HG02885 (cell line): ENCODE measurements around the gene SBNO2.

Experiments used
- ATAC-seq: cut with Tn5 transposase; IDR thresholded peaks from one replicate; pipeline ENCODE4 v1.9.1; 2021; ENCODE audit warnings: mild to moderate bottlenecking; ENCODE audit not compliant: unreplicated experiment, poor library complexity

Gene SBNO2

DNA sequence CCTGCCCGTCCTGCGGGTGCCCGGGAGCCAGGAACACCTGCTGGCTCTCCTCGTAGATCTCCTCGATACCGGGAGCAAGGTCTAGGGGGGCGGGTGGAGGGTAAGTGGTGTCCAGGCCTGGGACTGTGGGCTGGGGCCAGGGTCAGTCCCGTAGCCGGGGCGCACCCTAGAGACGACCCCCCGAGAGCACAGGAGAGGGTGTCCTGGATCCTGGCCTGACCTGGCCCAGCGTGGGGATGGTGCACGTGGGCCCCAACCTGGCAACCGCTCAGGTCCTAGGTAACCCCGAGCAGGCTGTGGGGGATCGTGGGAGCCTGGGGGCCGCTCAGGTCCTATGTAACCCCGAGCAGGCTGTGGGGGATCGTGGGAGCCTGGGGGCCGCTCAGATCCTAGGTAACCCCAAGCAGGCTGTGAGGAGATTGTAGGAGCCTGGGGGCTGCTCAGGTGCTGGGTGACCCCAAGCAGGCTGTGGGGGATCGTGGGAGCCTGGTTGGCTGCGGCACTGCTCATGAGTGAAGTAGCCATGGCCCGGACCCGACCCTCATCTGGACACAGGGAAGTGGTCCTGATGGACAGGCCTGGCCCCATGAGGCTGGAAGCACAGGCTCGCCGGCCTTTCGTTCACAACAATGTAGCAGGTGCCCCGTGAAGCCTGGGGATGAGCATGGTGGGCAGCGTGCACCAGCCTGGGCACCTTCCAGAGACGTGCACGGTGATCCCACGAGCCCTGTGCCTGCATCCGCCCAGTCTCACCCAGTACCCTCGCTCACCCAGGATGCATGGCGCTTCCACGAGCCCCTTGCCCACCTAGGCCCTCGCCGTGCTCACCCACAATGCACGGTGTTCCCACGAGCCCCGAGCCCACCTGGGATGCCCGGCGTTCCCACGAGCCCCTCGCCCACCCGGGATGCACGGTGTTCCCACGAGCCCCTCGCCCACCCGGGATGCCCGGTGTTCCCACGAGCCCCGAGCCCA, 64.1 kb downstream of the SBNO2 start:
- ATAC-seq, result no peak

DNA sequence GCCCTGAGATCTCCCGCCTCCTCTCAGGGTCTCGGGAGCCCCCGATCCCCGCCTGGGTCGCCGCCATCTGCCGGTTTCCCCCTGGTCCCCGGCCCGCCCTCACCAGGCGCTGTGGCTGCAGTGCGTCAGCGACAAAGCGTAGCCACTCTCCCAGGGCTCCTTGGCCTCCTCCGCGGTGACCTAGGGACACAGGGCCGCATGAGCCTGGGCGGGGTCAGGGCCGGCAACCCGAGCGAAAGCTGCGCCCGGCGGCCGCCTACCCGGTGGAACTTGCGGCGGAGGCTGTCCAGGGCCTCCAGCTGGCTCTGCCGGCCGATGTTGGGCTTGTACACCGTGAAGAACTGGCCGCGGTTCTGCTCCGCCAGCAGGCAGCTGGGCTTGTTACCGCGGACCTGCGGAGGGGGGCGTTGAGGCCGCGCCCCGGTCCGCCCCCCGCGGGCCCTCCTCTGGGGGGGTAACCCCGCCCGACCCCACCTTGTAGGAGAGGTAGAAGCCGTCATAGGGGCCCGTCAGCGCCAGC, 65.0 kb downstream of the SBNO2 start:
- ATAC-seq, result no peak

DNA sequence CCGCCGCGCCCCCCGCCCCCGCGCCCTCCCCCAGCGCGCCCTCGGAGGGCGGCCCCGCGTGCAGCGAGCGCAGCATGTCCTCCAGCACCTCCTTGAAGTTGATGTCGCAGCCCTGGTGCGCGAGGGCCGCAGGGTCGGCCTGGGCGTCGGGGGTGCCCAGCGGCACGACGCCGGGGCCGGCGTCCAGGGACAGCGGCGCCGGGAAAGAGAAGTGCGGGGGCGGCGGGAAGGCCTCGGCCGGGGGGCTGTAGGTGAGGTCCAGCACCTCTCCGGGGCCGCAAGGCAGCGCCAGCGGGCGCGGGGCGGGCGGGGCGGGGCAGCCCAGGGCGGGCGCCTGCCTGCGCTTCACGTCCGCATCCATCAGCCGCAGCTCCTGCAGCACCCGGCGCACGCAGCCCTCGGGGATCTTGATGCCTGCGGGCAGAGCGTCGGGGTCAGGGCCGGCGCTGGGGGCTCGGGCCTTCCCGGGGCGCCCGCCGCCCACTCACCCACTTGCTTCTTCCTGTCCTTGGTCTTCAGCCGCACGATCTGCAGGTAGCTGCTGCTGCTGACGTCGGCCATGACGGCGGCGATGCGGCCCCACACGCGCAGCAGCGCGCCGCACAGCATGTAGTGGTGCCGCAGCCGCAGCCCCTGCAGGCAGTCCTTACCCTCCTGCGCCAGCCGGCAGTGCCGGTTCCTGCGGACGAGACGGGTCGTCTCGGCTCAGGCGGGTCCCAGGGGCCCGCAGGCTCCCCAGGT, 65.6 kb downstream of the SBNO2 start:
- ATAC-seq, result no peak

DNA sequence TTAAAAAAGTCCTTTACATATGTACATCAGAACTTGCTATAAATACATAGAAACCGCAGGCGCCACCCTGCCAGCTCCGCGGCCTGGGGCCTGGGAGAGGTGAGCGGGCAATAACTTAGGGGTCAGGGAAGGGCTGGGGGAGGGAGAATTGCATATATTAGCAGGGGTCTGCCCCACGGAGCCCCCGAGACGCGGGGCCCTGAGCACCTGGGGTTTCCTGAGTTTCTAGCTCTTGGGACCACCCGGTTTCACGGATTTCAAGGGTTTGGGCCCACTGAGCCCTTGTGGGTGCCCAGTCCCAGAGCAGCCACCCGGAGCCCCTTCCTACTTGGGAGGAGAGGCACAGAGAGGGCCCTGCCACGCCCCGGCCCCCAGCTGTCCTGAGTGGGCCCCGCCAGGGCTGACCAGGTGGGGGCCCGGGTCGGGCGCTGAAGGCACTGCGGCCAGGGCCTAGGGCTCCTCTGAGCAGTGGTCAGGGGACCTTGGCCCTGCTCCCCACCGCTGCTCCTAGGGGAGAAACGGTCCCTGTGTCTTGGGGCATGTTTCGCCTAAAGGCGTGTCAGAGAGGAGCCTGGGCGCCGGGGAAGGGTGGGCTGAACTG, 66.3 kb downstream of the SBNO2 start:
- no peak for ATAC-seq

DNA sequence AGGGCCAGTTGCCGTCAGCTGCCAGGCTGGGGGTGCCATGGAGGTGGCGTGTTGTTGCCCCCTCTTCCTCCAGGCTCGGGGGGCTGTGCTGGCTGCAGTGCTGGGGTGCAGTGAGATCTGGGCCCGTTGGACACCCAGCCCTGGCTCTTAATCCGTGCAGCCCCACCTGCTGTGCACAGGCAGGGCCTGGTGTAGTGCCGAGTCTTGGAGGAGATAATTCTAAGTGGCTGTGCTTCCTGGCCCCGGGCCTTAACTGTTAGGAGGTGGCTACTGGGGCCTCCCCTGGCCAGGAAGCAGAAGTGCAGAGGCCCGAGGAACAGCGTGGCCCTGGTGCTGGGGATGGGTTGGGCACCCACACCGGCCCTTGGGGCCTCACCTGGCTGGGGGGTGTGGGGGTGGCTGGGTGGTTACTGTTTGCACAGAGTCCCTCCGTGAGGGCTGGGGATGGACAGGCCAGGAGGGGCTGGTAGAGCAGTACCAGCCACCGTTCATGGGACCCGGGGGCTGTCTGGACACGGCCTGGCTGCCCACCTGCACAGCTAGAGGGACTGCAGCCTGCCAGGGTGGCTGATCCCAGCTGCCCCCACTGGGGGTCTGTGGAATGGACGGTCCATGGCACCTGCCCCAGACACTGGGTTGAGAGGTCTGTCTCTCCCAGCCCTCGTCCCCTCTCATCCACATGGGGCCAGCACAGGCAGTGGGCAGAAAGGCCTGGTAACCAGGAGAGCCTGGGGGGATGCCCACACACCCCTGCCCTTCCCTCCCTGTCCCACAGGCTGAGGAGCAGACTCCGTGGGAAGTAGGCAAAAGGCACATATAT, 67.0 kb downstream of the SBNO2 start:
- no peak for ATAC-seq

DNA sequence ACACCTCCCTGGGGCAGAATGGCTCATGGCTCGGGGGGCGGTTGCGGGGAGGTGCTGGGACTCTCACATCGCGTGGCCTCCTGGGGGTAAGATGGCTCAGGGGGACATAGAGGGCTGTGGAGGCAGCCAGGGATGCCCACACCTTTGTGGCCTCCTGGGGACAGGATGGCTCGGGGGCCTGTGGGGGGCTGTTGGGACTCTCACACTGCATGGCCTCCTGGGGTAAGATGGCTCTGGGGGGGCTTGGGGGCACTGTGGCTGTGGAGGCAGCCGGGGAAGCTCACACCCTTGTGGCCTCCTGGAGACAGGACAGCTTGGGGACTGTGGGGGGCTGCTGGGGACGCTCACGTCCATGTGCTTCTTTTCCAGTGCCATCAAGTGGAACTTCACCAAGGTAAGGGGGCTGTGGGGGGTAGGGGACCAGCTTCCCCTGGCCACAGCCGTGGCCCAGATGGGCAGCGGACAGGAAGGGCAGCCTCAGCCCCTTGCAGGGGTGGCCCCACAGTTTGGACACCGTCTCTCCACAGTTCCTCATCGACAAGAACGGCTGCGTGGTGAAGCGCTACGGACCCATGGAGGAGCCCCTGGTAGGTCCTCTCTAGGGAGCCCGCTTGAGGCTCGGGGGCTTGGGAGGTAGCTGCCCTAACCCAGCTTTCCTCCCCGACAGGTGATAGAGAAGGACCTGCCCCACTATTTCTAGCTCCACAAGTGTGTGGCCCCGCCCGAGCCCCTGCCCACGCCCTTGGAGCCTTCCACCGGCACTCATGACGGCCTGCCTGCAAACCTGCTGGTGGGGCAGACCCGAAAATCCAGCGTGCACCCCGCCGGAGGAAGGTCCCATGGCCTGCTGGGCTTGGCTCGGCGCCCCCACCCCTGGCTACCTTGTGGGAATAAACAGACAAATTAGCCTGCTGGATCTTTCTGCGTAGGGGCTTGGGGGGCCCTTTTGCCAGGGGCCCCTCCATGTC, 67.9 kb downstream of the SBNO2 start:
- no peak for ATAC-seq

DNA sequence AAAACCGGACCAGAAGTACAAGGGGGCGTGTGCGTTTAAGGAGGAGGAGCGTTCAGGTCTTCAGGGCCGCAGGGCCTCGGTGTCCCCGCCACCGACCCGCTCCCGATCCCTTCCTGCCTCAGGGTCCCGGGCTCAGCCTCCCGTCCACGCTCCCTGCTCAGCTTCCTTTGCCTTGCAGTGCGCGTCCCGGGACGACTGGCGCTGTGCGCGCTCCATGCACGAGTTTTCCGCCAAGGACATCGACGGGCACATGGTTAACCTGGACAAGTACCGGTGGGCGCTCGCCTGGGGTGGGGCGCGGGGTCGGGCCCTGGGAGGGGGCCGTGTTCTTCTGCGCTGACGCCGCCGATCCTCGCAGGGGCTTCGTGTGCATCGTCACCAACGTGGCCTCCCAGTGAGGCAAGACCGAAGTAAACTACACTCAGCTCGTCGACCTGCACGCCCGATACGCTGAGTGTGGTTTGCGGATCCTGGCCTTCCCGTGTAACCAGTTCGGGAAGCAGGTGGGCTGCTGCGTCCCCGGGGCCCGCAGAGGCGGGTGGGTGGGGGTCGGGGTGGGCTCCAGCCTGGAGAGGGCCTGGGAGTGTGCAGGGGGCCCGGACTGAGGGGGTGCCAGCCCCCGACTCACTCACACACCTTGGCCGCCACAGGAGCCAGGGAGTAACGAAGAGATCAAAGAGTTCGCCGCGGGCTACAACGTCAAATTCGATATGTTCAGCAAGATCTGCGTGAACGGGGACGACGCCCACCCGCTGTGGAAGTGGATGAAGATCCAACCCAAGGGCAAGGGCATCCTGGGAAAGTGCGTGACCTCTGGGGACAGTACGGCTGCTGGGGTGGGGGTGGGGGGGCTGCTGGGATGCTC, 68.8 kb downstream of the SBNO2 start:
- ATAC-seq, result no peak

DNA sequence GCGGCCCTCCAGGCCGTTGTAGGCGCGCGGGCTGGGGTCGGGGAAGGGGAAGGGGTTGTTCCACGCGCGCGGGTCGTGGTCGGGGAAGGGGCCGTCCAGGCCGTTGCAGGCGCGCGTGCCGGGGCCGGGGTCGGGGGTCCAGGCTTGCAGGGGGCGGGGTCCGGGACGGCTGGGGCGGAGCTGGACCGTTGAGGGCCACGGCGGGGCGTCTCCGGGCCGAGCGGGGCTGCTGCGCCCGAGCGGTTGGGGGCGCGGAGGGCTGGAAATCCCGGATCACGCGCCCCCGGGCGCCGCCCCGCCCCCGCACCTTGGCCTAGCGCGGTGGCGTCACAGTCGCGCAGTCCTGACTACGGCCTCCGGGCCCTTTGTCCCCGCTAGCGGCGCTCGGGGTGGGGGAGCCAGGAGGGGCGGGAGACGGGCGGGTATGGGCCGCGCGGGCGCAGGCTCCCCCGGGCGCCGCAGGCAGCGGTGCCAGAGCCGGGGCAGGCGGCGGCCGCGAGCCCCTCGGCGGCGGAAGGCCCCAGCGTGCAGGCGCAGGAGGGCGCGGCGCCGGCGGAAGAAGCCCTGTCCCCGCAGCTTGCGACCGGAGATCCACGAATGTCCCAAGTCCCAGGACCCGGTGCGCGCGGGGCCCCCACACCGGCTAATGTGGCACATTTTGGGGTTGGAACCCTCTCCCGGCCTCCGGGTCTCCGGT, 69.6 kb downstream of the SBNO2 start:
- peak; percentile 35 for ATAC-seq

DNA sequence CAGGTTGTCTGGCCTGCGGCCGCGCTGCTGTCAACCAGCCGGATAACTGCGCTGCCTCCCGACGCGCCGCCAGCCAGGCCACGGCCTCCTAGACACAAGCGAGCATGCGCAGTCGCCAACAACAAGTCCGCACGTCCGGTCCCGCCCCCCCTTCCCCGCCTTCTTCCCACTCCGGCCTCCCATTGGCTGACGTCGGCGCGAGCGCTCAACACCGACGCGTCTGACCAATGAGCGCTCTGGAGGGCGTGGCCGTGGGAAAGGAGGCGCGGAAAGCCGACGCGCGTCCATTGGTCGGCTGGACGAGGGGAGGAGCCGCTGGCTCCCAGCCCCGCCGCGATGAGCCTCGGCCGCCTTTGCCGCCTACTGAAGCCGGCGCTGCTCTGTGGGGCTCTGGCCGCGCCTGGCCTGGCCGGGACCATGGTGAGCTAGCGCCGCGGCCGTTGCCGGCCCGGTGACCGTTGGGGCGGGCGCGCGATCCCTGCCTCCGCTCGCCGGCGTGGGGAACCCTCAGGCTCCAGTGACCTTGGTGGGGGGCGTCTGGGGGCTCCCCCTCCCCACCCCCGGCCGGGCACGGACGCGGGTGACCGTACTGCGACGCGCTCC, 70.3 kb downstream of the SBNO2 start, which contains the start of gene GPX4:
TSS of gene GPX4 (plus strand) at position 287 of the 603 bp plus-strand sequence. CDS start at position 337, 50 bp downstream.
- ATAC-seq, result peak; percentile 80

DNA sequence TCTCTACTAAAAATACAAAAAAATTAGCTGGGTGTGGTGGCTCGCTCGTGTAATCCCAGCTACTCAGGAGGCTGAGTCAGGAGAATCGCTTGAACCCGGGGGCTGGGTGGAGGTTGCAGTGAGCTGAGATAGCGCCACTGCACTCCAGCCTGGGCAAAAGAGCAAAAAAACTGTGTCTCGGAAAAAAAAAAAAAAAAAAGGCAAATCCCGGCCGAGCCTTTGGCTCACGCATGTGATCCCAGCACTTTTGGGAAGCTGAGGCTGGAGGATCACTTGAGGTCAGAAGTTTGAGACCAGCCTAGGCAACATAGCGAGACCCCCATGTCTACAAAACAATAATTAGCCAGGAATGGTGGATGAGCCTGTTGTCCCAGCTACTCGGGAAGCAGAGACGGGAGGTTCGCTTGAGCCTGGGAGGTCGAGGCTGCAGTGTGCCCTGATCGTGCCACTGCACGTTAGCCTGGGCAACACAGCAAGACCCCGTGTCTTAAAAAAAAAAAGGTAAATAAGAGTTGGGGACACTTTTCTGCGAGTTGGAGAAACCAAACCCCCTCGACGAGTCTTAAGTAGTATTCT, 70.8 kb downstream of the SBNO2 start:
- ATAC-seq, result no peak

DNA sequence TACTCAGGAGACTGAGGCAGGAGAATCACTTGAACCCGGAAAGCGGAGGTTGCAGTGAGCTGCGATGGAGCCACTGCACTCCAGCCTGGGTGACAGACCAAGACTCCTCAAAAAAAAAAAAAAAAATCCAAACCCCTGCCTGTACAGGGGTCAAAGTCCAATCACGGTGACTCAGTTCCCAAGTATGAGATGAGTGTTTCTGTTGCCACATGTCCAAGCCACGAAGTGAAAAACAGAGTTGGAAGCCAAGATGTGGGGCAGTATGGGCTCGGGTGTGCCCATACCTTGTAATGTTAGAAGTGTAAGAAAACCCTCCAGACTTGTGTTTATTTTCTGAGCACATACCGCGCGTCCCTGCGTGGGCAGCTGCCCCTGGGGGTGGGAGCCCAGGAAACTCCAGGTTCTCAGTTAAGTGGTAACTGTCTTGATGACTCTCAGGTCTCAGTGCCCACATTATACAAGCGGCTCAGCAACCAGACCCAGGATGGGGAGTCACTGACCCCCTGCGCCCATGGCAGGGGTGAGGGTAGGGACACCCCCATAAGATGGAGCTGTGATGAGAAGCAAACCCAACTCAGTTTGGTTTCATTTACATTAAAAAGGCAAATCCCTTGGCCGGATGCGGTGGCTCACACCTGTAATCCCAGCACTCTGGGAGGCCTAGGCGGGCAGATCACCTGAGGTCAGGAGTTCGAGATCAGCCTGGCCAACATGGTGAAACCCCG, 71.5 kb downstream of the SBNO2 start:
- no peak for ATAC-seq

DNA sequence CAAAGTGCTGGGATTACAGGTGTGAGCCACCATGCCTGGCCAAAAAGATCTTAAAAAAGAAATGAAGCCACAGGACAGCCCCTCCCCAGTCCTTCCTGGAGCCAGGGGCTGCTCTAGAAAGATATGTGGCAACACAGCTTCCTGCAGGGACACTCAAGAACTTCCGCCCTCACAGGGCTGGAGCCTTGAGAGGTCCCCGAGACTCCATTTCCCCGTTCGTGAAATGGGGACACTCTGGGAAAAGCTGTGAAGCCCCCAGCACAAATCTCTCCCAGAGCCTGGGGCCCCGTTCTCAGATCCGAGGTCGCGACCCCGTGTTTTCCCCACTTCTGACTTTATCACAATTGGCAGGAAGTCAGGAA, 72.8 kb downstream of the SBNO2 start:
- no peak for ATAC-seq

DNA sequence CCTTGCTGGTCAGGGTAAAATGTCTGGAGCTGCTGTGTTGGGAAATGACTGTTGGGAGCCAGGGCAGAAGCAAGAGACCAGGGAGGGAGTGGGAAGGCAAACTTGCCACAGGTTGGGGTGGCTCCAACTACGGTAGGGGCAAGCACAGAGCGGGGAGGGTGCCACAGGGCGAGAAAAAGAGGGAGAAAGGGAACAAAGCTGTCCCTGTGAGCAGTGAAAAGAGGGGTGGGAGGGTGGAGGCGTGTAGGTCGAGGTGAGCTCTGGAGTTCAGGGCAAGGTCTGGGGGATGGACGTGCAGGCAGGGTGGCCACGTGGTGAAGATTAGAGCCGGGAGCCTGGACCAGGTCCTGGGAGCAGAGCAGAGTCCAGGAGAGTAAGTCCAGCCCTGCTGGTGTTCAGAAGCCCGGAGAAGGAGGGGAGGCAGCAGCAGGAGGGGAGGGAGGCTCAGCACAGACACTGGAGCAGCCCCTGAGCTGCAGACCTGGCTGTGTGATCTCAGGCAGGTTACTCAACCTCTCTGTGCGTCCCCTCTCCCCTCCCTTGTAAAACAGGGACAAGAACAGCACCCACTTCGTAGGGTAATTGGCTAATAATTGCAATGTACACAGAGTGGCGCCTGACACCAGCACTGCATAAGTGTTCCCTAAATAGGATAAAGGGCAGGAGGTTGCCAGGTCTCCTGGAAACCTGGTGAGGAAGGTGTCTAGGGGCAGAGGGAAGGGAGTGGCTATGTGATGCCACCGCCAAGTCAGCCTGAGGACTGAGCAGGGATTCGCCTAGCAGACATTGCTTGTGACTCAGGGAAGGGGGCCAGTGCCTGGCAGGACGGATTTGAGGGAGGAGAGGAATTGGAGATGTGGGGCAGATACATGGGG, 75.7 kb downstream of the SBNO2 start:
- no peak for ATAC-seq

DNA sequence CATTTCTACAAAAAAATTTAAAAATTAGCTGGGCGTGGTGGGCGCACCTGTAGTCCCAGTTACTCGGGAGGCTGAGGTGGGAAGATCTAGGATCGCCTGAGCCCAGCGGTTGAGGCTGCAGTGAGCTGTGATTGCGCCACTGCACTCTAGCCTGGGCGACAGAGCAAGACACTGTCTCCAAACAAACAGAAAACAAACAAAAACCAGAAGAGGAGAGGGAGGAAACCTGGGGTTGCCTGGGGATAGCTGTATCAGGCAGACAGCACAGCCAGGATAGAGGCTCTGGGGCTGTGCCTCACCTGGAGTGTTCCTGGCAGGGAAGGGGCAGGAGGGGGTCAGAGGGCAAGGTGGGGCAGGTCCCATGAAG, 76.3 kb downstream of the SBNO2 start:
- ATAC-seq, result no peak
